H9 (cell line): ENCODE results near the gene MAL. TPM values are rescaled to one million over a fixed set of nuclear protein-coding genes. Genes with fewer than 3 reads are reported as not detected.
"Not testable (repeated sequence)": the region's sequence is repeated elsewhere in the genome, so short reads cannot be mapped to it uniquely, and the experiment has no call there.

Experiments
- DNase-seq: peaks from one replicate; pipeline ENCODE4 v3.0.0-alpha.2; 2017
- H2AFZ ChIP-seq: one replicate; pipeline ENCODE4 v1.6.1; 2013; ENCODE audit warnings: mild to moderate bottlenecking, low read length, control low read depth, moderate library complexity
- H2AK5ac ChIP-seq: 2 replicates; pipeline ENCODE4 v1.6.1; 2013; ENCODE audit warnings: low read length, control low read depth, mixed read lengths; ENCODE audit not compliant: insufficient read length
- H2BK120ac ChIP-seq: one replicate; pipeline ENCODE4 v1.6.1; 2013; ENCODE audit warnings: low read depth, mild to moderate bottlenecking, low read length, control low read depth, inconsistent platforms; ENCODE audit not compliant: poor library complexity, severe bottlenecking
- H2BK12ac ChIP-seq: 2 replicates; pipeline ENCODE4 v1.6.1; 2013; ENCODE audit warnings: low read length, control low read depth, mixed read lengths, low read depth; ENCODE audit not compliant: insufficient read length
- H2BK15ac ChIP-seq: 2 replicates; pipeline ENCODE4 v1.6.1; 2013; ENCODE audit warnings: low read depth, low read length, control low read depth
- H2BK20ac ChIP-seq: one replicate; pipeline ENCODE4 v1.6.1; 2013; ENCODE audit warnings: low read depth, mild to moderate bottlenecking, low read length, control low read depth, inconsistent platforms; ENCODE audit not compliant: poor library complexity, severe bottlenecking
- H2BK5ac ChIP-seq: 2 replicates; pipeline ENCODE4 v1.6.1; 2013; ENCODE audit warnings: low read length, control low read depth, mixed read lengths; ENCODE audit not compliant: insufficient read length
- H3K14ac ChIP-seq: 2 replicates; pipeline ENCODE4 v1.6.1; 2013; ENCODE audit warnings: low read length, control low read depth; ENCODE audit not compliant: insufficient read depth
- H3K18ac ChIP-seq: 2 replicates; pipeline ENCODE4 v1.6.1; 2013; ENCODE audit warnings: low read depth, mild to moderate bottlenecking, mixed read lengths, low read length, control low read depth; ENCODE audit not compliant: insufficient read length
- H3K23ac ChIP-seq: 2 replicates; pipeline ENCODE4 v1.6.1; 2013; ENCODE audit warnings: low read length, control low read depth, mixed read lengths, low read depth; ENCODE audit not compliant: insufficient read length
- H3K23me2 ChIP-seq: 2 replicates; pipeline ENCODE4 v1.6.1; 2013; ENCODE audit warnings: low read depth, mild to moderate bottlenecking, mixed read lengths, low read length, control low read depth; ENCODE audit not compliant: insufficient read length, poor library complexity, severe bottlenecking
- H3K27ac ChIP-seq: 2 replicates; pipeline ENCODE4 v1.5.1; 2013; ENCODE audit warnings: low read length, control low read depth, mixed read lengths, low read depth; ENCODE audit not compliant: insufficient read length
- H3K27me3 ChIP-seq: 2 replicates; pipeline ENCODE4 v1.6.1; 2013; ENCODE audit warnings: low read length, control low read depth, inconsistent platforms; ENCODE audit not compliant: insufficient read depth
- H3K4ac ChIP-seq: 2 replicates; pipeline ENCODE4 v1.6.1; 2013; ENCODE audit warnings: low read depth, mild to moderate bottlenecking, control low read depth, inconsistent platforms, low read length, moderate library complexity
- H3K4me1 ChIP-seq: 2 replicates; pipeline ENCODE4 v1.6.1; 2013; ENCODE audit warnings: low read length, control low read depth, inconsistent platforms; ENCODE audit not compliant: insufficient read depth
- H3K4me2 ChIP-seq: 2 replicates; pipeline ENCODE4 v1.6.1; 2013; ENCODE audit warnings: low read length, control low read depth, mixed read lengths; ENCODE audit not compliant: insufficient read length, insufficient read depth
- H3K56ac ChIP-seq: 2 replicates; pipeline ENCODE4 v1.6.1; 2013; ENCODE audit warnings: low read depth, mild to moderate bottlenecking, mixed read lengths, low read length, control low read depth; ENCODE audit not compliant: insufficient read length
- H3K79me1 ChIP-seq: 2 replicates; pipeline ENCODE4 v1.6.1; 2013; ENCODE audit warnings: low read depth, mild to moderate bottlenecking, moderate library complexity, low read length, control low read depth, inconsistent platforms; ENCODE audit not compliant: insufficient read depth, poor library complexity, severe bottlenecking
- H3K79me2 ChIP-seq: 2 replicates; pipeline ENCODE4 v1.6.1; 2013; ENCODE audit warnings: low read length, control low read depth, inconsistent platforms; ENCODE audit not compliant: insufficient read depth
- H3K9ac ChIP-seq: 2 replicates; pipeline ENCODE4 v1.6.1; 2013; ENCODE audit warnings: low read length, control low read depth, mixed read lengths; ENCODE audit not compliant: insufficient read length; ENCODE audit errors: extremely low read depth
- H3K9me3 ChIP-seq: one replicate; pipeline ENCODE4 v1.6.1; 2013; ENCODE audit warnings: low read depth, low read length, inconsistent platforms; ENCODE audit not compliant: control insufficient read depth
- H3T11ph ChIP-seq: one replicate; pipeline ENCODE4 v1.6.1; 2013; ENCODE audit warnings: mild to moderate bottlenecking, low read length, control low read depth, inconsistent platforms
- H4K20me1 ChIP-seq: one replicate; pipeline ENCODE4 v1.6.1; 2013; ENCODE audit not compliant: control insufficient read depth, insufficient read length, insufficient read depth
- H4K5ac ChIP-seq: 2 replicates; pipeline ENCODE4 v1.6.1; 2013; ENCODE audit warnings: low read depth, mild to moderate bottlenecking, mixed read lengths, low read length, control low read depth; ENCODE audit not compliant: insufficient read length
- H4K8ac ChIP-seq: replicated peaks from 2 replicates; pipeline ENCODE4 v1.6.1; 2013; ENCODE audit warnings: low read length, control low read depth, mixed read lengths, low read depth; ENCODE audit not compliant: insufficient read length
- H4K91ac ChIP-seq: 2 replicates; pipeline ENCODE4 v1.6.1; 2013; ENCODE audit warnings: low read depth, mild to moderate bottlenecking, moderate library complexity, mixed read lengths, low read length, control low read depth; ENCODE audit not compliant: insufficient read length
- H3K27ac Mint-ChIP-seq, 3 experiments: 2 replicates in 2 of 3; 3 replicates in 1 of 3; pipeline ENCODE4 v1.8.0; 2020 to 2021; ENCODE audit warnings: mixed read lengths in 3 of 3, mild to moderate bottlenecking in 1 of 3, moderate library complexity in 1 of 3
- H3K27me3 Mint-ChIP-seq: 2 replicates; pipeline ENCODE4 v1.8.0; 2021; ENCODE audit warnings: low read depth, mild to moderate bottlenecking, moderate library complexity, mixed read lengths
- H3K36me3 Mint-ChIP-seq, 3 experiments: 2 replicates in 2 of 3; 3 replicates in 1 of 3; pipeline ENCODE4 v1.8.0; 2020 to 2021; ENCODE audit warnings: low read depth in 3 of 3, mixed read lengths in 3 of 3; ENCODE audit not compliant: insufficient read depth in 1 of 3
- H3K4me1 Mint-ChIP-seq, 2 experiments: 2 replicates each; pipeline ENCODE4 v1.8.0; 2020; ENCODE audit warnings: mixed read lengths in 2 of 2
- H3K4me3 Mint-ChIP-seq, 2 experiments: 2 replicates in 1 of 2; 3 replicates in 1 of 2; pipeline ENCODE4 v1.8.0; 2020 to 2021; ENCODE audit warnings: mild to moderate bottlenecking in 2 of 2, mixed read lengths in 2 of 2, moderate library complexity in 1 of 2
- H3K9me3 Mint-ChIP-seq, 2 experiments: 2 replicates in 1 of 2; 3 replicates in 1 of 2; pipeline ENCODE4 v1.8.0; 2020; ENCODE audit warnings: mild to moderate bottlenecking in 2 of 2, mixed read lengths in 2 of 2, moderate library complexity in 1 of 2
- WGBS: extraction: QIAGEN DNeasy Blood & Tissue Kit; methylation state at CpG from one replicate; pipeline ENCODE4 v1.1.7; 2013; ENCODE audit warnings: missing lambda C conversion rate, low lambda C conversion rate, mixed read lengths; ENCODE audit not compliant: insufficient read length; ENCODE audit errors: extremely low coverage; 5-methylcytosine and 5-hydroxymethylcytosine counted together
- total RNA-seq: library from RNA; stranded (reverse); gene quantifications from 2 replicates; pipeline ENCODE4 v1.2.1, GENCODE V29; 2021
- TF ChIP-seq, protein P1 (sequence below): fragments of 200-600 bp; sonication (generic); conservative IDR thresholded peaks from 3 replicates; pipeline ENCODE4 v1.8.0; 2021; ENCODE audit warnings: antibody characterized with exemption, mild to moderate bottlenecking

Gene MAL
- total RNA-seq, 1 experiment from 2014 or later: not detected

DNA sequence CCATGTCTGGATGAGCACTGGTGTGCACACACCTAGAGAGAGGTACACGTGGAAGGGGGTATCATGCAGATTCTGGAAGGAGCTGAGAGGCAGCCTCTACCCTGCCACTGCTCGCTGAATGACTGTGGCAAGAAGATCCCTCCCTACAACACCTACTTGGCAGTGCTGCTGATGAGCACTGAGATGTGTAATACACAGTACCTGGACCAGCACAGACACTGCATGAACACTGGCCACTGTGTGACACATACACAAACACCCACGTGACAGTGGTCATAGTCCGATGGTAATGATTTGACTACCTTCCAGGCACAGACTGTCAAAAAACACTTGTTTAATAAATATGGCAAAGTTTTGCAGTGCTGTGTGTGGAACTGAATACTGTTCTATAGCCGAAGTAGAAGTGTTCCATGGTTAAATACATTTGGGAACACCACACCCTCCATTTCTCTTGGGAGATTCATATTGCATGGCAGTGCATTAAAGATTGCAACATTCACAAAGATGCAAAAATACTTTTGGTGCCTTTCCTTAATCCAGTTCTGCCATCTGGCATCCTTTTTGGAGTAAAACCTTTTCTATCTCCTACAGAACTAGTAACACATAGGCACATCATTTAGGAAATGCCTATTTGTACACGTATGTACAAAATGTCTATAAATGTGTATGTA is 66.5 kb downstream of the MAL start:
- no peak overlapping the region for H2BK120ac ChIP-seq
- no peak overlapping the region for H2AFZ ChIP-seq
- Mint-ChIP-seq H3K27ac (no peak overlapping the region), H3K4me3 (no peak overlapping the region), H3K9me3 (peaks cover 0 to 2% of the 10 kb centered on the region in 2 experiments; a peak in 1 of 5 replicates), H3K4me1 (peaks cover 9 to 11% of the 10 kb centered on the region in 2 experiments), H3K36me3 (peaks cover 53 to 77% (median 70%) of the 10 kb centered on the region in 3 experiments), H3K27me3 (no peaks in the 10 kb centered on the region)
- H3K23me2 ChIP-seq: no peaks in the 10 kb centered on the region
- no peak overlapping the region for H2AK5ac ChIP-seq
- H3K56ac ChIP-seq: no peak overlapping the region
- no peaks in the 10 kb centered on the region for H3K79me1 ChIP-seq
- H2BK5ac ChIP-seq: no peak overlapping the region
- no CpG with 5 or more reads among the region's 6 CpGs for WGBS
- DNase-seq: no peak
- no peak overlapping the region for H3K27ac ChIP-seq
- H3T11ph ChIP-seq: no peak overlapping the region
- no peaks in the 10 kb centered on the region for H4K20me1 ChIP-seq
- no peaks in the 10 kb centered on the region for H3K79me2 ChIP-seq
- no peak overlapping the region for H4K8ac ChIP-seq
- no peaks in the 10 kb centered on the region for H3K9me3 ChIP-seq
- H3K27me3 ChIP-seq: no peaks in the 10 kb centered on the region
- H3K23ac ChIP-seq: no peak overlapping the region
- H4K5ac ChIP-seq: no peak overlapping the region
- peaks cover 5% of the 10 kb centered on the region; the same call in 1 of the 2 replicates for H3K4me1 ChIP-seq
- TF ChIP-seq, protein P1, sequence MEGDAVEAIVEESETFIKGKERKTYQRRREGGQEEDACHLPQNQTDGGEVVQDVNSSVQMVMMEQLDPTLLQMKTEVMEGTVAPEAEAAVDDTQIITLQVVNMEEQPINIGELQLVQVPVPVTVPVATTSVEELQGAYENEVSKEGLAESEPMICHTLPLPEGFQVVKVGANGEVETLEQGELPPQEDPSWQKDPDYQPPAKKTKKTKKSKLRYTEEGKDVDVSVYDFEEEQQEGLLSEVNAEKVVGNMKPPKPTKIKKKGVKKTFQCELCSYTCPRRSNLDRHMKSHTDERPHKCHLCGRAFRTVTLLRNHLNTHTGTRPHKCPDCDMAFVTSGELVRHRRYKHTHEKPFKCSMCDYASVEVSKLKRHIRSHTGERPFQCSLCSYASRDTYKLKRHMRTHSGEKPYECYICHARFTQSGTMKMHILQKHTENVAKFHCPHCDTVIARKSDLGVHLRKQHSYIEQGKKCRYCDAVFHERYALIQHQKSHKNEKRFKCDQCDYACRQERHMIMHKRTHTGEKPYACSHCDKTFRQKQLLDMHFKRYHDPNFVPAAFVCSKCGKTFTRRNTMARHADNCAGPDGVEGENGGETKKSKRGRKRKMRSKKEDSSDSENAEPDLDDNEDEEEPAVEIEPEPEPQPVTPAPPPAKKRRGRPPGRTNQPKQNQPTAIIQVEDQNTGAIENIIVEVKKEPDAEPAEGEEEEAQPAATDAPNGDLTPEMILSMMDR: no peak
- H3K9ac ChIP-seq: no peak overlapping the region
- H3K14ac ChIP-seq: no peak overlapping the region
- no peak overlapping the region for H2BK15ac ChIP-seq
- H4K91ac ChIP-seq: no peak overlapping the region
- no peak overlapping the region for H2BK12ac ChIP-seq
- H3K4me2 ChIP-seq: no peak overlapping the region
- no peak overlapping the region for H3K4ac ChIP-seq
- H2BK20ac ChIP-seq: no peak overlapping the region
- H3K18ac ChIP-seq: no peak overlapping the region

DNA sequence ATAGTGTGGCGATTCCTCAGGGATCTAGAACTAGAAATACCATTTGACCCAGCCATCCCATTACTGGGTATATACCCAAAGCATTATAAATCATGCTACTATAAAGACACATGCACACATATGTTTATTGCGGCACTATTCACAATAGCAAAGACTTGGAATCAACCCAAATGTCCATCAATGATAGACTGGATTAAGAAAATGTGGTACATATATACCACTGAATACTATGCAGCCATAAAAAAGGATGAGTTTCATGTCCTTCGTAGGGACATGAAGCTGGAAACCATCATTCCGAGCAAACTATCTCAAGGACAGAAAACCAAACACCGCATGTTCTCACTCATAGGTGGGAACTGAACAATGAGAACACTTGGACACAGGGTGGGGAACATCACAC is 72.8 kb downstream of the MAL start:
- H3K79me1 ChIP-seq, H3K79me2 ChIP-seq, H3K23ac ChIP-seq, H3K27me3 ChIP-seq, H3K14ac ChIP-seq, H3K4ac ChIP-seq, H2AFZ ChIP-seq, H3T11ph ChIP-seq, H3K4me1 ChIP-seq, H2BK120ac ChIP-seq, H4K91ac ChIP-seq, DNase-seq, H3K9me3 Mint-ChIP-seq, H4K5ac ChIP-seq, H4K8ac ChIP-seq, H3K23me2 ChIP-seq, H3K27ac Mint-ChIP-seq, H3K4me1 Mint-ChIP-seq, H3K18ac ChIP-seq, H2AK5ac ChIP-seq, H3K27ac ChIP-seq, H3K9me3 ChIP-seq, H2BK20ac ChIP-seq, H2BK15ac ChIP-seq, H3K9ac ChIP-seq, H3K4me3 Mint-ChIP-seq, H4K20me1 ChIP-seq, H2BK12ac ChIP-seq, H3K56ac ChIP-seq, H2BK5ac ChIP-seq, H3K27me3 Mint-ChIP-seq, H3K4me2 ChIP-seq: not testable (repeated sequence)
- no CpG with 5 or more reads among the region's 5 CpGs for WGBS
- H3K36me3 Mint-ChIP-seq: peaks cover 66 to 79% (median 75%) of the 10 kb centered on the region in 3 experiments
